Stimulated activated CD4-positive, alpha-beta T cell treated with anti-CD3 and anti-CD28 coated beads, Interleukin-1b, Interleukin-23, amount 100 ng/mL, for 48 hours (primary cell): Measurements from ENCODE around the gene GNG12.
A peak's percentile ranks its signal among the peaks of the same experiment; 100 is the strongest.

Experiments used
- DNase-seq: peaks from one replicate; pipeline ENCODE4 v3.0.0-alpha.2; 2020

The GNG12 gene

DNA sequence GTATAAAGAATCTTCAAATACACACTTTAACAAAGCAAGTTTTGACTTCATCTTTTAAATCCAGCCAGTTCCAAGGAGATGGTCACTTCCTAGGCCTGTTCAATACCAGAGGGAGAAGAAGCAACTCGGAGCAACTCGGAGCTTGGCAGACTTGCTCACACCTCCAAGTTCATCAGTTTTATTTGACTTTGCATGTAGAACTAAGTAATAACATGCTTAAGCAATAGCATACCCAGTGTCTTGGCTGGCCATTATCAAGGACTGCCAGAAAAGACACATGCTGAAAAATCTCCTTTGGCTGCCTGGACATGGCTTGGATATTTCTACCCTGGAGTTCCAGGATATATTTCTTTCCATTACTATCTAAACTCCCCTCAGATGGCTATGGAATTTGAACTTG, 52.6 kb downstream of the GNG12 start:
- DNase-seq = no peak

DNA sequence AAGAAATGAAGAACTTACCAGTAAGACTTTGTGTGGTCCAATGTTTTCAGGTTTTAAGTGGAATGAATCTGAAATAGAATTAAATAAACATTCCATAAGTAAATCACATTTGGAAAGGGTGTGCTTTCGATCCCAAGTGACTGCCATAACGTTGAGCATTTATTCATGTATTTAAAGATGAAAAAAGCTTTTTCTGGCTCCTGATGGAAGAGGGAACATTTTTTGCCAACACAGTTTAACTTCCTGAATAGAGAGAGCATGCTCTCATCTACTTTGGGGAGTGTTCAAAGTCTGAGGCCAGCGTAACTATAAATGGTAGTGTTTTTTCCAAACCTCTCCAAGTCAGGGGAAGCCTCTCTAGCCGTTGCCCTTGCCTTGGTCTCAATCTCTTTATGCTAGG, 55.8 kb downstream of the GNG12 start:
- no peak for DNase-seq

DNA sequence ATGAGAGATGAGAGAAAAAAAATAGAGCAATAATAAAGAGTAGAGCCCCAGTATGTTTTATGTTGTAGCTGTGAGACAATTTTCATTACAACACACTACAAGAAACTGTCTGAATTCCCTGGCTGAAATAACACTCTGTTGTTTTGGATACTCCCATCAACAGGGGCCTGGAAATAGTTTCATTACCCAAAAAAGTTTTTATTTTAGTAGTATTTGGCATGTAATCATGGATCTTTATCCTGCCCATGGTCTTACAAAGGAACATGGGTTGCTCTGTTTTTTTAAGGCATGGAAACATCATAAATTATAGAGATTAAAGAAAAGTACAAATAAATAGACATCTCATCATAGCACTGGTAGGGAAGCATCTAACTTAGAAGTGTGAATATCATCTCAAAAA, 56.3 kb downstream of the GNG12 start:
- no peak for DNase-seq

DNA sequence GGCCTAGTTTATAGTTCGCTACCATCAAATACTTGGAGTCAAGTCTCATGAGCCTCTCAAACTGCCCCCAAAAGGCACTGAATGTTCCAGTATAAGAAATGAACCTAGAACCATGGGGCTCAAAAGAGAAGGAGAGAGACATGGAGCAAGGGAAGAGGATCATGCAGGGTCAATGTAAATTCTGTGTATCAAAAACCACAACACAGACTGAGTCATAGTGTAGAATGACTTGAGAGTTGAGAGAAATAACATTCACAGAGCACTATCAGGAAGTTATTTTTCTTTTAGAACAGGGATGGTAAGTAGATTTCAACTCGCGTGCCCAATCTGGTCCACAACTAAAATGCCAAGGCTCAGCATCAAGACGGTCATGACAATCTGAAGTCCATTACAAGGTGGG, 59.8 kb downstream of the GNG12 start:
- DNase-seq = no peak

DNA sequence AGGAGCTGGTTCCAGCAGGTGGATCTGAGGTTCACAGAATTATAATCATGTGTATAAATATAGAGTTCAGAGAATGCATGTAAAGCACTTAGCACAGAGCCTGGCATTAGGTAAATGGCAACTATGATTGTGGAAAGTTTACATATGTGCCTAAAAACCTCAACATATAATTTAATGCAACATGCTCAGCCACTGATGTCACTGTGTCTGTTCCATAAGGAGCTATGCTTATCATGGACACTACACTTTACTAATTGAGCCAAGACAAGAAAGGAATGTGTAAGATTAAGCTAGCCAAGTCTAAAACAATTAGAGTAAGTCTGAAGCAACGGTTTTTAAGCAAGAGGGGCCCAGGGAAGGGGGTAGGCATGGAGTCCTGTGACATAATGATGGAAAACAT, 61.5 kb downstream of the GNG12 start:
- DNase-seq = no peak

DNA sequence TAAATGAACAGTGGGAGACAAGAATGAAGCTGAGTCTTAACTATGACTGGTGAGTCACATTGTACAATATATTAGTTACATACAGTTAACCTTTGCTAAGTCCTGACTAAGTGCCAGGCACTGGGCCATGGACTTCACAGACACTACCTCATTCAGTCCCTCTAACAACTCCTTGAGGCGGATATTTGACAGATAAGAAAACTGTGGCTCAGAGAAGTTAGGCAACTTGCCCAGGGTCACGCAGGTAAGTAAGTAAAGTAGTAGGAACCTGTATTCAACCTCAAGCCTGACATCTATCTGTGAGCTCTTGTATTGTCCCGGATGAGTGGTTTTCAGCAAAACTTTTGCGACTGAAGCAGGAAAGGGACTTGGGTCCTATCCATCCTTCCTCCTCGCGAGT, 62.1 kb downstream of the GNG12 start:
- no peak for DNase-seq

DNA sequence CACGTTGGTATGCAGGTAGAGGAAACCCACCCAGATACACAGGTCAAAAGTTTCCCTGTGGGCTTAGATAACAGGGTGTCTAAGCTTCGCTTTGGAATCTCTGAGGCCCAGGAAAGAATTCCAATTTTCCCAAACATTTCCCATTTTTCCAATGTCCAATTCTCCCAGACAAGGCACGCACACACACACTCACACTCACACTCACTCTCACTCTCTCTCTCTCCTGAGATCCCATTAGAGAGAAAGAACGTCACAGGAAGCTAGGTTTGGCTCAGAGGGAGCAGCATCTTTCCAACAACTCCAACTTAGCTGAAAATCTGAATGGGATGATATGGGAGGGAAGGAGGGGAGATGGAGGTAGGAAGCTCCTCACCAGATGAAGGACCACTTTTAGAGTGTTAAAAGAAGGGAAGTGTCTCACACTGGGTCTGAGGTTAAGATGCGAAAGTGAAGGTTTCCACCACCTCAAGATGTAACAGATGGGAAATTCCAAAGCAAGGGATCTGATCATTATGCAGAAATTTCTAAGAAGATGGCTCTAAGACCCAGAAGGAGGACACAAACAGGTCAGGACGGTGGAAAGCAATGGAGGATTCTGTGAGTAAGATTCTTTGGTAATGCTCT, 63.5 kb downstream of the GNG12 start:
- DNase-seq = no peak

DNA sequence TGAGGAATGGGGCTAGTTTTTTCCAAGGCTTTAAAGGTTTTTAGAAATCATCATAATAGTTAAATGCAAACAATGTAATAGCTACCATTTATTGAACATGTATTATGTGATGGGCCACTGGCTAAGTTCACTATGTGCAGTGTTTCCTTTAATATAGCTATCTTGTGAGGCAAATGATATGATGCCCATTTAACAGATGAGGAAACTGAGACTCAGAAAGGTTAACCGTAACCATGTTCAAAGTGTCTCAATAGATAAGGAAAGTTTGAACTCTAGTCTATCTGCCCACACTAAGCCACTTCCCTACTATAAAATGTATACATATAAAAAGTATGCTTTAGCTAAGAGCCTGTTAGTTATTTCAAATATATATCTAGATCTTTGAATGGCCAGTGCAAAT, 64.8 kb downstream of the GNG12 start:
- DNase-seq = no peak

DNA sequence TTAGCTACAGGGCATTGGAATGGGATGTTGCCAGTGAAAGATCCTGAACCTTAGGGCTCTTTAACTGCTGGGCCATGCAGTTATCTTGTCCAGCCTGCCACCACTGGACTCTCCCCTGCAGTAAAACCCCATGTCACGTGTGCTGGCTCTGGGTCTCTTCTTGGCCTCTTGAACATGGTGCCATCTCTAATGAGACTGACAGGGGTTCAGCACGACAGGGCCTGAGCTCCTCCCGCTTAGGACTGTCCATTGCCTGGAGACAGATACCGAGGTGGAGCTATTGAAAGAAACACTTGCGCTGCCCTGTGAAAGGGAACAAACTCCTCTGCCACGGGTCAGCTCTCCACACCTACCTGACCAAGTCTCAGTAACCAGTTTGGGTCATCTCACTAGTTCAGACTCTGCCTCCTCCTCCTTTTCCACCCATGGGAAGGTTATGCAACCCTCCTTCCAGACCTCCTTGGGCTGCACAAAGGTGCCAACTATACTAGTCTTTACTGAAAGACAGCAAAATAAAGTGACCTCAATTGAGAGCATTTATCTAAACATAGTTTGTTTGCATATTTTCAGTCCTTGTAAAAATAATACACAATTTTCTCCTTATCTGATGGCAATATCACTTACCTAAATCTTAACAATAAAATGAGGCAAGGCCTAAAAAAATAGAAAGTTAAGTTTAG, 66.0 kb downstream of the GNG12 start:
- DNase-seq = no peak

DNA sequence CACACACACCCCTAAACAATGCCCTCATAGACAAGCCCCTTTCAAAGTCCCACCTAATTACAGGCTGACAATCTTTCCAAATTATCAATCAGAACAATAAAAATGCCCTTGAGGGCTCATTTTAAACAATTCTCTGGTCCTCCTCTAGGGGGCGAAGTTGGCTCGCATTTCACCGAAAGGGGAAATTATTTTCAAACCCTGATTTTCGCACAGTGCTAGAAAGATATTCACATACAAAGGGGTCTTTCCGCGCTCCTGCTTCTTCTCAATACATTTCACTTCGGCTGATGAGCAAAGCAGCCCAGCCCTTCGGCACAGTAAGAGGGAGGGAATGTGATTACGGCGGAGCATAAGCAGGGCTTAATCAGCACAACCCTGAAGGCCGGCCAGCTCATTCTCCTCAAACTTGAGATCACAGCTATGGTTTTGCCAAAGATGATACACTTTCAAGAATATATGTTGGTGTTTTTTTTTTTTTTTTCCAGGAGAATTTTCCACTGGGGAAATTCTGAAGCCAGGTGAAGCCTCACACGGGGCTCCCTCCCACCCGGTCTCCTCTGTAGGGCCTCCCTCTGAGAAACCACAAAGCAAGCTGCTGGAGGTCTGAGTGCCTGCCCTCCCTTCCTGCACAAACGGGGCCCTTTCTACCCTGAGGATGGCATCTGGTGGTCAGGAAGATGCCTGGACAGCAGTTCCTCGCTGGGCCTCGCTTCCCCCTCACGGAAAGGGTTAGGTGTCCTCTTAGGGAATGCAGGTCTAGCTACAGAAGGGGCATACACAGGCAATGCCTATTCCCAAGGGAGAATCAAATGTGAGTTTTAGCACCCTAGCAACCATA, 66.9 kb downstream of the GNG12 start:
- no peak for DNase-seq

DNA sequence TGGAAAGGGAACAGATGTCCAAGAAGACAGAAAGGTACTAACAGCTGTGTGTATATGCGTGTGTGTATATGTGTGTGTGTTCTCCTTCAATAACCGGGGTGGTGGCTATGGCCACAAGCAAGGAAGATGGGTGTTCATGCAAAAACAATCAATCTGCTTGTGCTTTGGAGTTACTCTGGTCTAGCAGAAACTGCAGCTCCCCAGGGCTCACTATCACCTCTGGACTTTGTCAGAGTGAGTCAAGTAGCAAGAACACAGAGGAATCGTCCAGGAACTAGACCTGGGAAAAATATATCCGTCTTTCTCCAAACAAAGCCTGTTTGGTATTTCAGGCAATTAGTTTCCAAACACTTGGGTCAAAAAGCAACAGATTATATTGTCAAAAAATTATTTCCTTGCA, 68.6 kb downstream of the GNG12 start:
- DNase-seq = no peak

DNA sequence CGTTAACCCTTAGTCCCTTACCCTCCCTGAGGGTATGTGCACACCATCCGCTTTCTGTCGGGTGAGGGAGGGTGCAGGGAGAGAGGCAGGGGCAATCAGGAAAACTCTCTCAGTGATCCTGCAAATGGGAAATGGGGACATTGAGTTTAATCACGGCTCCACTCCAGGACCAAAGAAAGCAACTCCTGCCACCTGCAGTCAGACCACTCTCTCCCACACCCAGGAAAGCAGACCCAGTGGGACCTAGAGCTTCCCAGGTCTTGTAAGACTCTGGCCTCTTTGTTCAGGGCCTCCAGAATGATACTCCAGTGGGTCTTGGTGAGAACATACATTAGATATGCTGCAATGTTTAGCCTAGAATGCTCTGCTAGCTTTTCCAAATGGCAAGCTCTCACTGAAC, 71.5 kb downstream of the GNG12 start:
- no peak for DNase-seq

DNA sequence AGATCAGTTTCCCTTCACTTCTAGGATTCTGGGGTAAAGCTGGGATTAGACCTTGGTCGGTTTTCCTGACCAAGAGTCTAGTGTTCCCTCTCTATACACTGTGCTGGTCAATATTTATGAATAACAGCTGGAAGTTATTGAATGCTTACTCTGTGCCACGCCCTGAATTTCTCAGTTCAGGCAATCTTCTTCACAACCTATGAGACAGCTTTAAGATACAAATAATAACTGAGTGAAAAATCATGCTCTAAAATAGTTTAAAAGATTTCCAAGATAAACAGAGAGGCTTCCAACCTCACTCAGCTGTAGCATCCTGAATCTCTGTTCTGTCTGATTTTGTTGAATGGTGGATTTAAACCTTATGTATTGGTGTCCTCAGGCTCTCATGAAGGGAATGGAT, 72.2 kb downstream of the GNG12 start:
- no peak for DNase-seq

DNA sequence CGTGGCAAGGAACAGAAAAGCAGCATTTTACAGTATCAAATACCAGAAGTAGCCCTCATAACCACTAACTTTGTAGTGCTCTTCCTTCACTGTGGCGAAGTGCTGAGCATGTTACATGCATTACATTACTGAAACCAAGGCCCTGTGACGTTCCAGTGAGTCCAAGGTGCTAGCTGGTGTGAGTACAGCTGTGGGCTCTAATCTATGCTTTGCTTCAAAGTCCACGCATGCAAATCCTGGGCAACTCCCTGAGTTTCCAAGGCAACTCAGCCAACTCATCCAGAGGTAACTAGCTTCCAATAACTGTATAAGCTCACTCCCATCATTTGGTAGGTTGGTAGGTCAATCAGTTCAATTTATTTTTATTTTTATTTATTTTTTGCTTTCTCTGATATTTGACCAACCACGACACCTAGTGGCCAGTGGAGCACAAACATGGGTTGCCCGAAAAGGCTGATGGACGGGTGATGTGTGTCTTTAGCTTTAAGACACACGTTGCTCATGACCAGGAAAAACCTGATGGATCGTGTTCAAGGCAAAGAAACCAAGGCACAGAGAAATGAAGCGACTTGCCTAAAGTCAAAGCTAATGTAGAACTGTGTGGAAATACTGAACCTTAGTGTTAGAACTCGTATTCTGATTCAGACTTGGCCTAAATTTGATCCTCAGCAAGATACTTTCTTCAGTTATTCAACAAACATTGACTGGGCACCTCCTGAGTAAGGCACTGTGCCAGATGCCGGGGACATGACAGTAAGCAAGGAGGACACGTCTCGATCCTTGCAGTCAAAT, 73.0 kb downstream of the GNG12 start:
- peak; percentile 48 for DNase-seq

DNA sequence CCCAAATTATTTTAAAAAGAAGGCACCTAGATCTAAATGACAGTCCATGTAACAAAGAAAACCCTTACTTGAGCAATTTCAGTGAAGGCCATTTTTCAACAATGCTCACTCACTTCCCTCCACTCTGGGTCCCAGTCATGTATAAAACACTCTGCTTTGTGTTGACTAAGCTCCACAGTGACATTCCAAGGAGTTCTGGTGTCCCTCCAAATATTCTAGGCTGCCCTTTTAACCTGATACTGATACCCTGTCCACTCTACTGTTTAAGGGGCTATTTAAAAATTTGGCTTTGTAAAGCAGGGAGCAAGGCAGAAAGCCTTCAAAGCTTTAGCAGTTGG, 73.6 kb downstream of the GNG12 start:
- no peak for DNase-seq

DNA sequence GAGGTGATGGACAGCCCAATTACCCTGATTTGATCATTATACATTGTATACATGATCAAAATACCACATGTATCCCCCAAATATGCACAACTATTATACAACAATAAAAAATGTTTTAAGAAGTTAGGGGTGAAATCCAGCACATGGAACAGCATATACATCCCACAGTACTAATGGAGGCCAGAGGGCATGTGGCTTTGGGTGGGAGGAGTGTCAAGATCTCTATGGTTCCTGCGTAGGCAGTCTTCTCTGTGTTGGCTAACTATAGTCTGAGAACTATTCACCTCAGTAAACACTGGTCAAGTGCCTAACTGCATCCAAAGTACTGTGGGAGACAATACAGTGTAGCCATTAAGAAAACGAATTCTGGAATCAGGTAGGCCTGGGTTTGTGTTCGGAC, 74.2 kb downstream of the GNG12 start:
- no peak for DNase-seq

DNA sequence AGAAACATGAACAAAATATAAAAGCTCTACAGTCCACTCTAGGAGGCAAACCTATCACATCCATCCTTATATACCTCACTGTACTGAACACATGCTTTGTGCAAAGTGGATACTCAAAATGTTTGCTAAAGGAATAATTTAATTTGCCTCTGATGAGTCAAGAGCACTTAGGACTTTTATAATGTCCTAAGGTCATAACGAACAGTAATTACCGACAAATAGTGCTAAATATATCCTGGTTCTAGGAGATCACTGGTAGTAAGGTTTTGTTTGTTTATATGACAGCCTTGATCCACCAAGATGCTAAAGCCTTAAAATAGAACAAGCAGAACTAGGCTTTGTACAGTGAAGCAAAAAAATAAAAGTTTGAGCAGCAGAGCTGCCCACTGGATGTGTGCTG, 77.6 kb downstream of the GNG12 start:
- DNase-seq = no peak

DNA sequence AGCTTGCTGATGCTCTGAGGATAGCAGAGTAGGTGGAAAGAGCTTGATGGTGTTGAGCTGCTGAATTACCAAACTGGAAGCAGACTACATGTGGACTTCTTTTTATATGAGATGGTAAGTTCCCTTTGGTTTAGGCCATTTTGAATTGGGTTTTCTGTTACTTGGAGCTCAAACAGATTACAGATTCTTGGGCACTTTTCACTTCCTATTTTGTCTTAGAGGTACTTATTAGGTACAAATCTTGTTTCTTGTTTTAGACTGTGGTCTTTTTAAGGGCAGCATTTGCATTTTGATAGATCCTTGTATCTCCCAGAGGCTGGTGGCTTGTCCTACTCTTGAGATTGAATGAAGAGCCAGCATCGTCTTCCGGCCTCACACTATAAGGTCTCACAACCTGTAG, 78.1 kb downstream of the GNG12 start:
- no peak for DNase-seq

DNA sequence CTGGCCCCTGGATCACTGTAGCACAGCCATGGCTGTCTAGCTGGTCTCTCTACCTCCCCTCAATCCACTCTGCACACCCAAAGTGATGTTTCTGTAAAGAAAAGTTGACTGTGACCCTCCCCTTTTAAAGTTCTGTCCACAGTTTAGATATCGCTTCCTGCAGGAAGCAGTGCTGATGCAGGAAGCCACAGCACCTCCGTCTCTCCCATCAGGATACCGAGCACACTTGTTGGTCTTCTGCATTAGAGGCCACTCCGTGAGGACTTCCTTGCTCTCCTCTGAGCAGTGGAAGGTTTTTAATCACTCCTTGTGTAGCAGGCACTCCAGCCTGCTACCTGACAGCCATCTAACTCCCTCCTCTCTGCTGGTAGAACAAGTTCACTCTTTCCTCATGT, 78.7 kb downstream of the GNG12 start:
- no peak for DNase-seq

DNA sequence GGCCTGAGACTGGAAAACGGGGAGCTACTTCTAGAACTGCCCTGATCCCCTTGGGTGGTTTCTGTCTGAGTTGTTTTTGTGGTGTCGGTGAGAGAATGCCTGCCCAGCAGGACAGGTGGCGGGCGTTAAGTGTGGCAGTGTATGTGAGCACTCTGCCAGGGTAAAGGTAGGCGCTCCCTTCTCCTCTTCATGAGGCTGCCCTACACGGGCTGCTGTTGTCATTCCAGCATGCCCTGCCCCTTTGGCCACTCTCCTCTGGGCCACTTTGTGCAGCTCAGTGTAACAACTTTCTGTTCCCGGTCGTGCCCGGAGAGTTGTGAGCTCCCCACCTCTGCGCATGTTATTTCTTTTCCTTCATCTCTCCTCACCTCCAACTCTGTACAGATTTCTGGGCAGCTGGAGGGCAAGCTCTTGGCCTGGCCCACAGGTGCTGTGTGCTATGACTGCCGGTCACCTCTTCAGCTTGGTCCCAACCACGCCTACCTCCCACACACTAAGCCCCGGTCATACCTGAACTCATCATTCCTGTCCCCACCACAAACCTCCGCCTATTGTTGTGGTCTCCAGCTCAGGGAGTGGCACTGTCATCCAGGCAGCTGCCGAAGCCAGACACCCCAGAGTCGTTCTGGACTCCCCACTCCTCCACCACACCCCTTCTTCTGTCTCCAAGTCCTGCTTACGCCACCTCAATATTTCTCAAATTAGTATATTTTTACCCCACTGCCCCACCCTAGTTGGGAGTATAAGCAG, 79.3 kb downstream of the GNG12 start:
- peak; percentile 38 for DNase-seq

DNA sequence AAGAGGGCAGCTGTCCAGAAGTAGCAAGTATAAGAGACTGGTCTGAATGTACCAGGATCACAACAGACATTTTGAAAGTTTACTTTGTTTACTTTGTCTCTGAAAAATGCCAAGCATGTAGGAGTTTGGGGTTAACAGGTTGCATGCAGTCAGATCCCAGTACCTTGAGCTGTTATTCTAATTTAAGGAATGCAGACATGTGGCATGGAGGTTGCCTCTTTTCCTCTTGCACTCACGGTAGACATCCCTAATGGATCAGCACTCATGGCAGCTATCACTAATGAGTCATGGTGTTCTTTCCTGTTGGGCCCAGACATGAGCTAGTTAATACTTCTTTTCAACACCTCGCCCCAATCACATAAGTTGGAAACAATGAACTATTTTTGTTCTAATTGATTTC, 81.0 kb downstream of the GNG12 start:
- DNase-seq = no peak

DNA sequence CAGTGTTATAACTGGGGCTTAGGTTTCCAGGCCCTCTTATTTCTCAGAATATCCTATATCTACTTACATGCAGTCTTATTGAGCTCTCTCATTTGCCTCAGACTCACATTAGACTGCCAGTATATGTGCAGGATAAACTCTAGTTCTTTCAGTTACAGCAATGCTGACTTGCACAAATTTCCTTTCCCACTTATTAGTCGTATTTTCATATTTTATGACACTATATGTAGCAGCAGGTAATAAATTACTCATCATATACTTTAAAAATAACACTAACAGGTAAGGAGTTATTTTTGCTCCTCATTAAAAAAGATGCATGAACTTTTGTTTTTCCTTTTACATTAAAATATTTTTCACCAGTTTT, 82.6 kb downstream of the GNG12 start:
- no peak for DNase-seq
